ENCODE measurements around the gene DAGLB. TPM values are rescaled to one million over a fixed set of nuclear protein-coding genes. Genes with fewer than 3 reads are reported as not detected.
"Not testable (repeated sequence)": the region's sequence is repeated elsewhere in the genome, so short reads cannot be mapped to it uniquely, and the experiment has no call there.

DAGLB gene
- total RNA-seq, 2 experiments from 2014 or later, result 9.8 to 15.2 TPM

- no peak for DNase-seq
- peaks cover 67% of the 10 kb centered on the region for H3K4me1 Mint-ChIP-seq
- CTCF ChIA-PET, result no interaction called here
Measured at GRCh38 chr7:6481445-6481844, 33.7 kb upstream of the DAGLB start.

GRCh38 chr7:6480323-6480660 lies 32.5 kb upstream of the DAGLB start:
- Mint-ChIP-seq H3K9me3 (ENCODE audit: low read depth) (no peaks in the 10 kb centered on the region), H3K4me3 (no peak overlapping the region), H3K27ac (peak overlapping the region; percentile 16), H3K4me1 (peaks cover 78% of the 10 kb centered on the region), H3K27me3 (no peaks in the 10 kb centered on the region), H3K36me3 (ENCODE audit: low read depth) (peaks cover 24% of the 10 kb centered on the region)
- intact Hi-C loops (cut with DNase I, micrococcal nuclease), result no loop called here
- no peak for ATAC-seq
- ChIA-PET CTCF (interaction anchor here (0.9 to 1.4 kb wide), 3 partner anchors 8 to 78 kb away, joined by 3 to 4 read pairs (median 3); no protein-coding TSS in a partner anchor), POLR2A (interaction anchor here (0.6 to 1.2 kb wide), 2 partner anchors 9 to 240 kb away, joined by 3 to 7 read pairs; no protein-coding TSS in a partner anchor)
- DNase-seq, result no peak

More at GRCh38 chr7:6481445-6481844, 33.7 kb upstream of the DAGLB start:
- peak overlapping the region; percentile 43 for H3K4me3 Mint-ChIP-seq
- no peak overlapping the region for H3K27ac Mint-ChIP-seq
- no peaks in the 10 kb centered on the region for H3K9me3 Mint-ChIP-seq (ENCODE audit: low read depth)
- POLR2A ChIA-PET, result no interaction called here
- ATAC-seq, result no peak
- H3K36me3 Mint-ChIP-seq (ENCODE audit: low read depth), result peaks cover 24% of the 10 kb centered on the region
- H3K27me3 Mint-ChIP-seq, result no peaks in the 10 kb centered on the region
- intact Hi-C loops (cut with DNase I, micrococcal nuclease), result no loop called here

- CTCF ChIA-PET, result interaction anchor here (0.8 kb wide), 1 partner anchor 12 kb away, joined by 3 read pairs; no protein-coding TSS in a partner anchor
- intact Hi-C loops (cut with DNase I, micrococcal nuclease), result no loop called here
- ATAC-seq, result no peak
- peaks cover 28% of the 10 kb centered on the region for H3K36me3 Mint-ChIP-seq (ENCODE audit: low read depth)
- peaks cover 75% of the 10 kb centered on the region for H3K4me1 Mint-ChIP-seq
- POLR2A ChIA-PET, result interaction anchor here (0.6 to 1.2 kb wide), 2 partner anchors 8 to 27 kb away, joined by 4 to 7 read pairs; no protein-coding TSS in a partner anchor
- no peaks in the 10 kb centered on the region for H3K27me3 Mint-ChIP-seq
- H3K27ac Mint-ChIP-seq, result peak overlapping the region; percentile 53
- DNase-seq, result peak; percentile 32
- no peaks in the 10 kb centered on the region for H3K9me3 Mint-ChIP-seq (ENCODE audit: low read depth)
- H3K4me3 Mint-ChIP-seq, result no peak overlapping the region
Measured at GRCh38 chr7:6479067-6479466, 31.3 kb upstream of the DAGLB start.

DNA sequence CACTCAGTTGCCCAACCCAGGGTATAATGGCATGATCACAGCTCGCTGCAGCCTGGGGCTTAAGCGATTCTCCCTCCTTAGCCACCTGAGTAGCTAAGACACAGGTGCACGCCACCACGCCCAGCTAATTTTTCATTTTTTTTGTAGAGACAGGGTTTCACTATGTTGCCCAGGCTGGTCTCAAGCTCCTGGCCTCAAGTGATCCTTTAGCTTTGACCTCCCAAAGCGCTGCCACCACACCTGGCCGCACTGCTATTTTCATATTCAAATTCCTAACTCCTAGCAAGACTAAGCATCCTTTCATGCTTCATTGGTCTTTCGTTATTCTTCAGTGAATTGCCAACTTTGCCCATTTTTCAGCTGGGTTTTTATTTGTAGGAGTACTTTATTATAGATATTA lies 30.4 kb upstream of the DAGLB start:
- Mint-ChIP-seq H3K36me3 (ENCODE audit: low read depth) (peaks cover 28% of the 10 kb centered on the region), H3K9me3 (ENCODE audit: low read depth) (no peaks in the 10 kb centered on the region), H3K27me3 (no peaks in the 10 kb centered on the region), H3K27ac (no peak overlapping the region), H3K4me3 (no peak overlapping the region), H3K4me1 (peaks cover 75% of the 10 kb centered on the region)
- no peak for ATAC-seq
- ChIA-PET CTCF (no interaction called here), POLR2A (interaction anchor here (0.6 kb wide), 1 partner anchor 27 kb away, joined by 4 read pairs; no protein-coding TSS in a partner anchor)
- no peak for DNase-seq
- intact Hi-C loops (cut with DNase I, micrococcal nuclease), result no loop called here

GRCh38 chr7:6477318-6477660 lies 29.5 kb upstream of the DAGLB start:
- no peak for ATAC-seq
- H3K4me3 Mint-ChIP-seq, result no peak overlapping the region
- peaks cover 68% of the 10 kb centered on the region for H3K4me1 Mint-ChIP-seq
- ChIA-PET POLR2A (no interaction called here), CTCF (no interaction called here)
- peaks cover 25% of the 10 kb centered on the region for H3K36me3 Mint-ChIP-seq (ENCODE audit: low read depth)
- no peaks in the 10 kb centered on the region for H3K9me3 Mint-ChIP-seq (ENCODE audit: low read depth)
- peak overlapping the region; percentile 38 for H3K27ac Mint-ChIP-seq
- no peaks in the 10 kb centered on the region for H3K27me3 Mint-ChIP-seq
- intact Hi-C loops (cut with DNase I, micrococcal nuclease), result no loop called here
- no peak for DNase-seq

GRCh38 chr7:6476596-6477317 lies 29.0 kb upstream of the DAGLB start:
- Mint-ChIP-seq H3K4me3 (no peak overlapping the region), H3K36me3 (ENCODE audit: low read depth) (peaks cover 24% of the 10 kb centered on the region), H3K9me3 (ENCODE audit: low read depth) (no peaks in the 10 kb centered on the region), H3K27ac (peak overlapping the region; percentile 20), H3K27me3 (no peaks in the 10 kb centered on the region), H3K4me1 (peaks cover 64% of the 10 kb centered on the region)
- intact Hi-C loops (cut with DNase I, micrococcal nuclease), result no loop called here
- ChIA-PET POLR2A (no interaction called here), CTCF (interaction anchor here (1.0 kb wide), 3 partner anchors 20 to 100 kb away, joined by 3 to 4 read pairs (median 3); no protein-coding TSS in a partner anchor)
- DNase-seq (no peak), ATAC-seq (peak; percentile 21)

DNA sequence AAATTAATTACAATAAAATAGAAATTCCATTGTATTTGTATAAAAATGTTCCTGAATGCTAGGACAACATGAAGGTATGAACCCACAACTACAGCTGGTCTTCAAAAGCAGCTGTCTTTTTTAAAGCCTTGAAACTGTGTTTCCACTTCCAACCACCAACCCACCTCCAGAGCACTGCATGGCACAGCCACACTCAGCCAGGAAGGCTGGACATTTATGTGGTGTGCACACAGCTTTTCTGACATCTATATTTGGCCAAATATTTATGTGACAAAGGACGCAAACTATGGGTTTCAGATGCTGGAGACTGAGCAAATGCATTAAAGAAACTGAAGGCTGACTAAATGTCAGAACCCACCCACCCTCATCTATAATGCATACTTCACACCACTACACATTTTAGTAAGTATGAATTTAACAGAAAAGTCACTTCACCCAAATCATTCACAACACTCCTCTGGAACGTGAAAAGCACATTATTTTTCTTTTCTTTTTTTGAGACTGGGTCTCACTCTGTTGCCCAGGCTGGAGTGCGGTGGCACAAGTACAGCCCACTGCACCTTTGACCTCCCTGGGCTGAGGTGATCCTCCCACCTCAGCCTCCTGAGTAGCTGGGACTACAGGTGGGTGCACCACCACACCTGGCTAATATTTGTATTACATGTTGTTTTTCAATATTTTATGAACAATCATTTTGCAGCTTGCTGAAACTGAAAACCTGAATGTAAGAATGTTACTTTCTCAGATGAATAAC lies 27.9 kb upstream of the DAGLB start:
- Mint-ChIP-seq H3K27ac (peak overlapping the region; percentile 66), H3K36me3 (ENCODE audit: low read depth) (peaks cover 17% of the 10 kb centered on the region), H3K4me1 (peaks cover 52% of the 10 kb centered on the region), H3K4me3 (no peak overlapping the region), H3K9me3 (ENCODE audit: low read depth) (no peaks in the 10 kb centered on the region), H3K27me3 (no peaks in the 10 kb centered on the region)
- intact Hi-C loops (cut with DNase I, micrococcal nuclease), result no loop called here
- peak; percentile 56 for ATAC-seq
- CTCF ChIA-PET, result interaction anchor here (0.6 to 1.0 kb wide), 6 partner anchors 18 to 220 kb away, joined by 3 to 5 read pairs (median 3); no protein-coding TSS in a partner anchor
- DNase-seq, result no peak
- POLR2A ChIA-PET, result no interaction called here

DNA sequence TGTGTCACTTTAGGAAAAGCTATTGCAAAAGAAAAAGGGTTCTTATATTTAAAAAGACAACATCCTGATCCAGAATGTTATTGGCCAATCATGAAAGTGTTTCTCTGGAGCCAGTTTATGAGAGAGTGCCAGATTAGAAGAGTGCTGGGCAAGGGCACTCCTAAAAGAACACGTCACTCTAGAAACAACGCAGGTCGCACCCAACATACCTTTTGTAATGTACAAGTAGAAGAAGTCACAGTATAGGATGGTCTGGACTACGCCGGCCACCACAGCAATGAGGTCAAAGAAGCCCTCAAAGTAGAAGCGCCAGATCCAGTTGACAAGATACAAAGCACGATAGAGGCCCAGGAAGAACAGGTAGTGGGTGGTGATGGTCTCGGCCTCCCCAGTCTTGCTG lies 18.1 kb upstream of the DAGLB start:
- intact Hi-C loops (cut with DNase I, micrococcal nuclease), result no loop called here
- ATAC-seq, result no peak
- DNase-seq, result no peak
- Mint-ChIP-seq H3K9me3 (ENCODE audit: low read depth) (no peaks in the 10 kb centered on the region), H3K27ac (no peak overlapping the region), H3K4me1 (peaks cover 5% of the 10 kb centered on the region), H3K36me3 (ENCODE audit: low read depth) (peaks cover 55% of the 10 kb centered on the region), H3K4me3 (no peak overlapping the region), H3K27me3 (no peaks in the 10 kb centered on the region)
- CTCF ChIA-PET, result interaction anchor here (1.4 kb wide), 1 partner anchor 28 kb away, joined by 6 read pairs; no protein-coding TSS in a partner anchor
- POLR2A ChIA-PET, result no interaction called here

- H3K27me3 Mint-ChIP-seq; ATAC-seq; H3K27ac Mint-ChIP-seq; POLR2A ChIA-PET; H3K4me3 Mint-ChIP-seq; H3K9me3 Mint-ChIP-seq (ENCODE audit: low read depth); intact Hi-C loops (cut with DNase I, micrococcal nuclease); DNase-seq: not testable (repeated sequence)
- CTCF ChIA-PET, result interaction anchor here (0.8 to 1.1 kb wide), 4 partner anchors 10 to 26 kb away, joined by 3 read pairs; no protein-coding TSS in a partner anchor
- Mint-ChIP-seq H3K36me3 (ENCODE audit: low read depth) (peaks cover 41% of the 10 kb centered on the region), H3K4me1 (peaks cover 10% of the 10 kb centered on the region)
Measured at GRCh38 chr7:6463609-6464008, 15.9 kb upstream of the DAGLB start.

DNA sequence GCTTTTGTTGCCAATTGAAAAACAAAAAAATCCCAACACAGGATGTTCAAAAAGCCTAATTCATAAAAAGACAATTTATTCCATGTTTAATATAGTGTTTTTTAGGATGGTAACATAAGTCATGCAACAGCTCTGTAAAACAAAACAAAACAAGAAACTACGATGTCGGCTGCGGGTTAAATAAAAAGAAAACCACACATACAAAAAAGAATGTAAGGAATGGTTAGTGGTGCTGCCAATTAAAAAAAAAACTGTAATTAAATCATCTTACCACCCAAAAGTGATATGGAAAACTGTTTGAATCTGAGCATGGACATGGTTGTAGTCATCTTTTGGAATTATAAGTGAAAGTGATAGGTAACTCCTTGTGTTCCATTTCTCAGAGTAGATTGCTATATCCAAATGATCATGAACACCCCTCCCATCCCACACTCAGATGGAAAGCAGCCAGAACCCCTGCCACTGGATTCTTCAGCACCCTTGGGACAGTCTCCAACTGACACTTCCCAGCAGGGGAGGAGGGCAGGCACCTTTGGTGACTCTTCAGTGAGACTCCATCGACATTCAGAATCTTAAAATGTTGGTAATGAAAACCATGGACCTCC lies 14.3 kb upstream of the DAGLB start:
- ATAC-seq (no peak), DNase-seq (no peak)
- Mint-ChIP-seq H3K4me3 (no peak overlapping the region), H3K9me3 (ENCODE audit: low read depth) (no peaks in the 10 kb centered on the region), H3K36me3 (ENCODE audit: low read depth) (peaks cover 27% of the 10 kb centered on the region), H3K27me3 (no peaks in the 10 kb centered on the region), H3K27ac (no peak overlapping the region), H3K4me1 (peaks cover 8% of the 10 kb centered on the region)
- POLR2A ChIA-PET, result no interaction called here
- intact Hi-C loops (cut with DNase I, micrococcal nuclease), result no loop called here
- CTCF ChIA-PET, result interaction anchor here (1.1 kb wide), 1 partner anchor 22 kb away, joined by 3 read pairs; no protein-coding TSS in a partner anchor

DNA sequence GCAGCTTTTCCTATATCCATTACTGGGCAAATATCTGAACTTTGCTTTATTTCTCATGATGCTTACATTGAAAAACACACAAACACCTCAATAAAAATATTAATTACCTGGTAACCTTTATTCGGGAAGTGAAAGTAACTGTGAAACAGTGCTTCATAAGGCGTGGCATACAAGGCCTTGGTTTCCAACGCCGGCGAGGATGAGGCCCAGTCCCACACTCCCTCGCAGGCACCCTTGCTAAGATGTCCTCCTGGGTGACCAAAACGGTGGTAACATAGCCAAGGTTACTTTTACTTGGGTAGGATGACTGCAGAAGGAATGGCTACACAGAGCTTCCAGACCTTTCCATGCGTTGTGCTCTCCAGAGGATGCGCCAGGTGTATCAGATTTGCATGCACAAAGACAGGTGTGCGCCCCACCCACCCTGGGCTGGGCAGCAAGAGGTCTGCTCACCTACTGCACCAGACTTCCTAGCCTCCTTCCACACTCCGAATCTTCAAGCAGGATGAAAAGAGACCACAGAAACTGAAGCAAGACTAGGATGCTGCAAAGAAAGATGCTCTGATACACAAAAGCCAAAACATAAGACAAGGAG lies 13.3 kb upstream of the DAGLB start:
- intact Hi-C loops (cut with DNase I, micrococcal nuclease), result no loop called here
- Mint-ChIP-seq H3K4me1 (peaks cover 8% of the 10 kb centered on the region), H3K36me3 (ENCODE audit: low read depth) (peaks cover 19% of the 10 kb centered on the region), H3K27ac (peak overlapping the region; percentile 13), H3K27me3 (no peaks in the 10 kb centered on the region), H3K4me3 (no peak overlapping the region), H3K9me3 (ENCODE audit: low read depth) (no peaks in the 10 kb centered on the region)
- ATAC-seq, result no peak
- ChIA-PET CTCF (interaction anchor here (1.1 kb wide), 1 partner anchor 21 kb away, joined by 3 read pairs; no protein-coding TSS in a partner anchor), POLR2A (no interaction called here)
- no peak for DNase-seq
